GM12891 (cell line): Measurements from ENCODE around the gene NPPC. TPM values are rescaled to one million over a fixed set of nuclear protein-coding genes. Genes with fewer than 3 reads are reported as not detected.

Source experiments
- DNase-seq: peaks from one replicate; pipeline ENCODE4 v3.0.0; 2011; ENCODE audit warnings: low spot score; ENCODE audit not compliant: insufficient read length
- FAIRE-seq: peaks from 2 replicates; lab custom pipeline; 2011; peaks lifted over from hg19 to GRCh38; lab: Jason Lieb, UNC
- PAX5 ChIP-seq: IDR thresholded peaks from 2 replicates; pipeline ENCODE4 v1.6.1; 2011; ENCODE audit warnings: low read length, moderate library complexity, mild to moderate bottlenecking; ENCODE audit not compliant: insufficient read depth, severe bottlenecking
- POLR2A ChIP-seq: IDR thresholded peaks from 2 replicates; pipeline ENCODE4 v1.6.1; 2011; ENCODE audit warnings: low read depth, low read length, control low read depth
- POLR2AphosphoS5 ChIP-seq: IDR thresholded peaks from 2 replicates; pipeline ENCODE4 v1.6.1; 2011; ENCODE audit warnings: low read depth, low read length, control low read depth
- POU2F2 ChIP-seq: IDR thresholded peaks from 2 replicates; pipeline ENCODE4 v1.6.1; 2011; ENCODE audit warnings: low read depth, mild to moderate bottlenecking, control low read depth, low read length, moderate library complexity
- SPI1 ChIP-seq: IDR thresholded peaks from 2 replicates; pipeline ENCODE4 v1.6.1; 2011; ENCODE audit warnings: low read depth, low read length, control low read depth
- TAF1 ChIP-seq: IDR thresholded peaks from 2 replicates; pipeline ENCODE4 v1.6.1; 2011; ENCODE audit warnings: low read depth, low read length, control low read depth
- polyA plus RNA-seq: library from polyadenylated mRNA; unstranded; fragments of >200 nt; gene quantifications from one replicate; pipeline ENCODE4 v1.2.1, GENCODE V29; 2012; ENCODE audit warnings: low read depth, missing spikeins, inconsistent platforms; ENCODE audit not compliant: missing spikeins

NPPC gene, protein sequence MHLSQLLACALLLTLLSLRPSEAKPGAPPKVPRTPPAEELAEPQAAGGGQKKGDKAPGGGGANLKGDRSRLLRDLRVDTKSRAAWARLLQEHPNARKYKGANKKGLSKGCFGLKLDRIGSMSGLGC
- polyA plus RNA-seq, result not detected

DNA sequence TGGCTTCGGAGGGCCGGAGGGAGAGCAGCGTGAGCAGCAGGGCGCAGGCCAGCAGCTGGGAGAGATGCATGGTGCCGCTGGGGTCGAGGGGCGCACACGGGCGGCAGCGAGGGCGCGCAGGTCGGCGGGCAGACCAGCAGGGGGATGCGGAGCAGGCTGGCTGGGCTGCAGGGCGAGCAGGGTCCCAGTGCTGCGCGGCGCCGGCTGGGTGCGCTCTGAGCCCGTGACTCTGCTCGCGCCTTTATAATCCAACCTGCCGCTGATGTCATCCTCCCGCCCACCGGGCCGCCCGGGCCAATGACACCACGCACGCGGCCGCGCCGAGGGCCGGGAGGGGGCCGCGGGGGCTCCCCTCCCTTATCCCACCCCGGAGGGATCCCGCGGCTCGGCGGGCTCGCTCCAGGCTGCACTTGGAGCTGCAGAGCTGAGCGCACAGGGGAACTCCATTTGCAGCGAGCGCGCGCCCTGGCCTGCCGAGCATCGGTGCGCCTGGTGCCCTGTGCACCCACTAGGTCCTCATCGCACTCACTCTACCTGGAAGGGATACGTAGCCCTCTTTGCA, at the start of gene NPPC:
TSS of gene NPPC (minus strand) at position 217 of the 562 bp plus-strand sequence. CDS start at position 70, 147 bp downstream.
- DNase-seq, result peak; percentile 81
- TF ChIP-seq PAX5 (no peak), POLR2AphosphoS5 (no peak)
- peak; percentile 90 for FAIRE-seq

DNA sequence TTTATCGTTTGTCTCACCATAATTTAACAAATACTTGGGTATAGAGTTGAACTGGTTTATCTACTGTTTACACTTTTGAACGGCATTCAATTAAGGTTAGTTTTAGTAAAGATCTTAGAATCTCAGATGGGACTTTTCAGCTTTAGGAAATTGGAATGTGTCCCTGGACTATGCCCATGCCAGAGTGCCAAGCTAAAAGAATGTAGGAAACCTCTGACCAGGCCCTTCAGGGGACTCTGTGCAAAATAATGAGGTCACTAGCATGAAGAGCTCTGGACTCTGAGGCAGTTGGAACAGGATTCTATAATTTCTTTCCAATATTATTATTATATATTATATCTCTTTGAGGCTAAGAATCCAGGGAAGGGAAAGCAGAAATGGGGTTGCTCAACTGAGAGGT, 48.8 kb upstream of the NPPC start:
- DNase-seq, result no peak
- no peak for FAIRE-seq
- TF ChIP-seq POU2F2, result no peak

DNA sequence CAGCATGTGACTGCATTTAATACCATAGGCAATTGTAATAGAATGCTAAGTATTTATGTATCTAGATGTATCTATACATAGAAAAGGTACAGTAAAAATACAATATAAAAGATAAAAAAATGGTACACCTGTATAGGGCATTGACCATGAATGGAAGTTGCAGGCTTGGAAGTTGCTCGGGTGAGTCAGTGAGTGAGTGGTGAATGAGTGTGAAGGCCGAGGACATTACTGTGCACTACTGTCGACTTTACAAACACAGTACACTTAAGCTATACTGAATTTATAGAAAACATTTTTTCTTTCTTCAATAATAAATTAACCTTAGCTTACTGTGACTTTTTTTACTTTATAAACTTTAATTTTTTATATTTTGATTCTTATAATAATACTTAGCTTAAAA, 44.3 kb upstream of the NPPC start:
- FAIRE-seq, result no peak
- no peak for DNase-seq
- TF ChIP-seq POLR2A (no peak), PAX5 (no peak), SPI1 (no peak), POLR2AphosphoS5 (no peak), TAF1 (no peak), POU2F2 (no peak)

DNA sequence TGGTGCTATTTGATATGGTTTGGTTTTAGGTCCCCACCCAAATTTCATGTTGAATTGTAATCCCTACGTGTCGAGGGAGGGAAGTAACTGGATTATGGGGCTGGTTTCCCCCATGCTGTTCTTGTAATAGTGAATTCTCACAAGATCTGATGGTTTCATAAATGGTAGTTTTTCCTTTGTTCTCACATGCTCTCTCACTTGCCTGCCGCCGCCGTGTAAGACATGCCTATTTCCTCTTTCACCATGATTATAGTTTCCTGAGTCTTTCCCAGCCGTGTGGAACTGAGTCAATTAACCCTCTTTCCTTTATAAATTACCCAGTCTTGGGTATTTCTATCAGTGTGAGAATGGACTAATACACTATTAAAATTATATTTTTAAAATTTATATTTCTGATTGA, 42.6 kb upstream of the NPPC start:
- DNase-seq (no peak), FAIRE-seq (no peak)
- TF ChIP-seq POLR2A (no peak), PAX5 (no peak), POU2F2 (no peak), SPI1 (no peak), POLR2AphosphoS5 (no peak), TAF1 (no peak)

DNA sequence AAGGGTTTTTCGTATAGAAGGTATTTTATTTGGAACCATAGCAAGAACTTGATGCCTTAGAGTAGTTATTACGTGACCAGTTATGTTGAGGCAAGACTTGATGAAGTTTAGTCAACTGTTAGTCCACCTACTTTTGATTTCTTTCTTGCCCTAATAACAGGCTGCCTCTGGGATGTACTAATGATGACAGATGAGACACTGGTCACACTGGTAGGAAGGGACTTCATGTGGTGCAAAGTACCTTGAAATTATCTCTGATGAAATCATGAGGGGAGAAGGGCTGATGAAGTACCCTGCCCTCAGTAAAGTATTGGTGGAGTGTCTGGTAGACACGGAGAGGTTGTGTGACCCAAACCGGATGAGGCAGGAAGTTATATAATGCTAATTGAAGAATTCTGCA, 40.7 kb upstream of the NPPC start:
- DNase-seq, result no peak
- TF ChIP-seq POLR2AphosphoS5 (no peak), TAF1 (no peak), PAX5 (no peak), POU2F2 (no peak), POLR2A (no peak), SPI1 (no peak)
- FAIRE-seq, result no peak

DNA sequence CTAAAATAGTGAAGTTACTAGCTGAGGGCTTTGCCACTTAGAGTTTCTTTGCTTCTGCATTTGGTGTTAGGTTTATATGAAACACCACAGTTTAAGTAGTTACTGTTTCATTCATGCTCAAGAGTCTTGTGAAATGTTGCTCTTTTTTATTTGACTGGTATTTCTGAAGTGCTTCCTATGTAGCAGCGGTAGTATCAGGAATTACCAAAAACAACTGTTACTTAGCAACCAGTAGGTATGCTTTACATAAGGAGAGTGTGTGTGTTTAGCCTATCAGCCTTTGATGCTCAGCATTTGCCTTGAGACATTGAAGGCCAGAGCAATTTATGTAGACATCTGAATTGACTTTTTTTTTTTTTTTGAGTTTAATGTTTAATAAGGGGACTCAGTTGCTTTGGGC, 38.9 kb upstream of the NPPC start:
- FAIRE-seq, result peak; percentile 58
- no peak for DNase-seq

DNA sequence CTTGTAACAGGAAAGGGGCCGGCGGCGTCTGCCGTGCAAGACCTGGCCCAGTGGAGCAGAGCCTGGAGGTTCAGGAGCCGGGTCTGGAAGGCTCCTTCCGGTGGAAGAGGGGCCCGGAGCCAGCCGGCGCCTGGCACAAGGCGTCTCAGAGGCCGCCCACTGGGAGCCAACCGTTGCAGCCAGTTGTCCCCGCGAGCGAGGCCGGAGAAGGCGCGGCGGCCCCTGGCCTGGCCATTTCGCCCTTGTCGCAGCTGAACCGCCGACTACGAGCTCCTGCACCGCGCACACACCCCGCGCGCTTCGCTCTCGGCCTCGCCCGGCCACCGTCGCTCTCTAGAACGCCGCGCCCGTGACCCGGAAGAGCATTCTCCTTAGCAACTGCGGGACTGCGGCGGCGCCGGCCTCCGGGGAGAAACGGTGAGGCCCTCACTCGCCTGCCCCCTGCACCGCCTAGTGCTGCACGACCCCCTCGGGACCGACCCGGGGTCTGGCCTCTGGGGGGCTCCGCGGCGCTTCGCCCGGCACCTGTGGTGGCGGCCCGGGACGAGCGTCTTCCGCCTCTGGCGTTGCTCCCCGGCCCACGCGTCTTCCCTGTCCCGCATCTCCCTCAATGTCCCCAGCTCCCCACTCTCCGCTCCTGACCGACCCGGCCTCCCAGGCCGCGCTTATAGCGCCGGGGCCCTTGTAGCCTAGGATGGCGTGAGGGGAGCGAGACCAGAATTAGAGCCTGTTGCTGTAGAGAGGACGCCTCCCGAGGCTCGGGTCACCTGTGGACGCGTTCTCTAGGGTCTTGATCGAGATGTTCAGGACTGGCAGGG, 35.4 kb upstream of the NPPC start, which contains the start of gene DIS3L2:
TSS of gene DIS3L2 (plus strand) at position 365 of the 818 bp plus-strand sequence. CDS start 53,215 bp downstream, outside the sequence.
- TF ChIP-seq POLR2AphosphoS5, result peak; percentile 45; the same call in 1 of the 2 replicates
- TF ChIP-seq POU2F2, result peak; percentile 56; the same call in 1 of the 2 replicates
- peak; percentile 69 for TF ChIP-seq POLR2A
- TF ChIP-seq TAF1, result peak; percentile 55; the same call in 1 of the 2 replicates
- no peak for TF ChIP-seq SPI1
- TF ChIP-seq PAX5, result peak; percentile 14
- FAIRE-seq (peak; percentile 83), DNase-seq (peak; percentile 87)

More for the DNA sequence above, 38.9 kb upstream of the NPPC start:
- TF ChIP-seq PAX5 (no peak), SPI1 (no peak)

DNA sequence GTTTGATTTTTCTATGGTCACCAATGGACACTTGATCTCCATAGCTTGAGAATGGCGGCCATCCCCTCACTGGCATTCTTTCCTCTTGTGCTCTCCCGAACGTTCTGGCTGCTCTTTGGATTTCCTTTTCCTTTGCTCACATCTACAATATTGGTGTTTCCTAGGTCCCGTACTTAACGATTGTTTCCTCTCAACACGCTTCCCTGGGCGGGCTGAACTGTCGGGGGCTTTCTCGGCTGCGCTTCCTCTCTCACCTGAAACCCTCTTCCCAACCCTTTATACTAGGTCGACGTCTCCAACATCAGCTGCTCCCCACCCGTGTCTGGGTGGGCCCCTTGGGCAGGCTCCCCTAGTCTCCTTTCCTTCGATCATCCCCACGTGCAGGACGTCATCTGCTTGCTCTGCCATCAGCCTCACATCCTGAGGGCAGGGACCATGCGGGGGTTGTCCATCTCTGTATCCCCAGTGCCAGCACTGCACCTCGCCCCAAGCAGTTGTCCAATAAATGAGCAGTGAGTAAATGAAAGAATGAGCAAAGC, 34.7 kb upstream of the NPPC start:
- TF ChIP-seq PAX5, result no peak
- TF ChIP-seq POLR2AphosphoS5, result no peak
- no peak for TF ChIP-seq TAF1
- TF ChIP-seq POLR2A, result no peak
- no peak for TF ChIP-seq SPI1
- no peak for TF ChIP-seq POU2F2
- FAIRE-seq, result no peak
- peak; percentile 25 for DNase-seq

DNA sequence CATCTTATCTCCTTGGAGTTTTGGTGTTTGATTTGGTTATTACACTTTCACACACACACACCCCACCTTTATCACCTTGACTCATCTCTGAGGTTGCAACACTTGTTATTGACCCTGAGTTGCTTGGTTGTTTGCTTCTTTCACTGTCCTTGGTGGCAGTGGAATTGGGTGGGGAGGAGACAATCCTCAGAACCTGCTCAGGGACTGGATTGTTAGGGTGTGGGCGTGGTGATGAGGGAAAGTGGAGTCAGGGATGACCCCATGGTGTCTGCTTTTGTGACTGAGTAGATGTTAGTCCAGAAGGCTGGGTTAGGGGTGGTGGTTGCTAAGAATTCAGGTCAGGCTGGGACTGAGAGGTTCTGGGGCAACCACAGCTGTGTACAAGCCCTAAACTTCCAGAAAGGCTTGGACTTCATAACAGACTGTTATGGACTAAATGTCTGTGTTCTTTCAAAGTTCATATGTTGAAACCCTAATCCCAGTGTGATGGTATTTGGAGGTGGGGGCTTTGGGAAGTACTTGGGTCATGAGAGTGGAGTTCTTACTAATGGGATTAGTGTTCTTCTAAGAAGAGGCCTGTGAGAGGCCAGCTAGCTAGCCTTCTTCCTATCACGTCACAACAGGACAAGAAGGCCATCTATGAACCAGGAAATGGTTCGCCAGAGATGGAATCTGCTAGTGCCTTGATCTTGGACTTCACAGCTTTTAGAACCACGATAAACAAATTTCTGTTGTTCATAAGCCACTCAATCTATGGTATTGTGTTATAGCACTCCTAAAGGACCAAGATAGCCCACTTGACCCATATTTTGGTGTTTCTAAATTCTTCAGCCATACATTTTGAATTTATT, 31.9 kb upstream of the NPPC start:
- DNase-seq (no peak), FAIRE-seq (no peak)
- TF ChIP-seq SPI1 (no peak), POLR2A (no peak), POLR2AphosphoS5 (no peak), PAX5 (no peak), TAF1 (no peak), POU2F2 (no peak)
